ENCODE measurements around the gene KCTD17.

KCTD17 gene

DNA sequence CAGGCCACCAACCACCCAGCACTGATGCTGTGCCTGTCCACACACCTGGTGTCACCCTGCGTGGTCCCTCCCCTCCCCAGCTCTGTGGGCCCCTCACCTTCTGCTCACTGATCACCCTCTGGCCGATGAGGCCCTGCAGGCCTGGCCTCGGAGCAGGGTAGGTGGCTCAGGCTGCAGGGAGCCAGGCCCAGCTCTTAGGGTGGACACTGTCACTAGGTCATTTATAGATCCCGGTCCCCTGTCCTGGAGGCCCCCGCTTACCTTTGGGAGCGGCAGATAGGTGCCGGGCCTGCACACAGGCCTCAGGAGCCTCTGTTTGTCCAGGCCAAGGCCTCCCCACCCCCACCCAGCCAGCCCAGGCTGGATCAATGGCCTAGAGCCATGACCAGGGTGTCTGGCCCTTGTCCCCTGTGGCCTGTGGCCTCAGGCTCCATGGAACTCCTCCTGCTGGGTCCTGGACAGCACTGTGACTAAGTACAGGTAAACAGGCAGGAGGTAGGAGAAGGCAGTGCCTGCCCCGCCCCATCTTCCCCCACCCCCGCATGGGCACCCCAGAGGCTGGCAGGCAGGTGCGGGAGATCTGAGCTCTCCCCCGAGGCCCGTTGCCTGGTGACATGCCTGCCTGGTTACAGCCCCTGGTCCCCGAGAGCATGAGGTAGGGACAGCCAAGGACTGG lies 57.8 kb downstream of the KCTD17 start, which contains the start of gene TMPRSS6:
Gene TMPRSS6 (minus strand): TSS at position 472 of the 676 bp plus-strand sequence. CDS start 6,296 bp downstream, outside the sequence.
- TF ChIP-seq, protein P1, sequence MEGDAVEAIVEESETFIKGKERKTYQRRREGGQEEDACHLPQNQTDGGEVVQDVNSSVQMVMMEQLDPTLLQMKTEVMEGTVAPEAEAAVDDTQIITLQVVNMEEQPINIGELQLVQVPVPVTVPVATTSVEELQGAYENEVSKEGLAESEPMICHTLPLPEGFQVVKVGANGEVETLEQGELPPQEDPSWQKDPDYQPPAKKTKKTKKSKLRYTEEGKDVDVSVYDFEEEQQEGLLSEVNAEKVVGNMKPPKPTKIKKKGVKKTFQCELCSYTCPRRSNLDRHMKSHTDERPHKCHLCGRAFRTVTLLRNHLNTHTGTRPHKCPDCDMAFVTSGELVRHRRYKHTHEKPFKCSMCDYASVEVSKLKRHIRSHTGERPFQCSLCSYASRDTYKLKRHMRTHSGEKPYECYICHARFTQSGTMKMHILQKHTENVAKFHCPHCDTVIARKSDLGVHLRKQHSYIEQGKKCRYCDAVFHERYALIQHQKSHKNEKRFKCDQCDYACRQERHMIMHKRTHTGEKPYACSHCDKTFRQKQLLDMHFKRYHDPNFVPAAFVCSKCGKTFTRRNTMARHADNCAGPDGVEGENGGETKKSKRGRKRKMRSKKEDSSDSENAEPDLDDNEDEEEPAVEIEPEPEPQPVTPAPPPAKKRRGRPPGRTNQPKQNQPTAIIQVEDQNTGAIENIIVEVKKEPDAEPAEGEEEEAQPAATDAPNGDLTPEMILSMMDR (IDR thresholded peaks at IDR 0.05): no peak
- no peak for TF ChIP-seq ZFX (IDR thresholded peaks at IDR 0.05; ENCODE audit: borderline replicate concordance)
- H3K27ac ChIP-seq: no peak within 1 kb of the TSS

DNA sequence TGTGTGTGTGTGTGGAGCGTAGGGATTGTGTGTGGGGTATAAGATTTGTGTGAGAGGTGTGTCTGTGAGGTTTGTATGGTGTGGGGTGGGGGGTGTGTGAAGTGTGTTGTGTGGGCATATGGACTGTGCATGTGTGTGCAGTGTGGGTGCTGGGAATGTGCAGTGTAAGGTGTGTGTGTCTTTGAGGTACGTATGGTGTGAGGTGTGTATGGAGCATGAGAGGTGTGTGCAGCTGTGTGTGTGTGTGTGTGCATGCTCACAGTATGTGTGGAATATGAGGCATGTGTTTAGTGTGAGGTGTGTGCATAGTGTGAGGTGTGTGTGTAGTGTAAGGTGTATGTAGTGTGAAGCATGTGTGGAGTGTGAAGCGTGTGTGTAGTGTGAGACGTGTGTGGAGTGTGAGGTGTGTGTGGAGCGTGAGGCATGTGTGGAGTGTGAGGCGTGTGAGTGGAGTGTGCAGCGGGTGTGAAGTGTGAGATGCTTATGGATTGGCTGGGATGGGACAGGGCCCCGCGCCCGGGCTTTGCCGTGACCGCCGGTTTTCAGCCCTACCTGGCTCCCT lies 59.7 kb downstream of the KCTD17 start:
- no peak overlapping the region for H3K27ac ChIP-seq
- TF ChIP-seq ZFX (IDR thresholded peaks at IDR 0.05; ENCODE audit: borderline replicate concordance): no peak
- TF ChIP-seq, protein P1 (IDR thresholded peaks at IDR 0.05): no peak

DNA sequence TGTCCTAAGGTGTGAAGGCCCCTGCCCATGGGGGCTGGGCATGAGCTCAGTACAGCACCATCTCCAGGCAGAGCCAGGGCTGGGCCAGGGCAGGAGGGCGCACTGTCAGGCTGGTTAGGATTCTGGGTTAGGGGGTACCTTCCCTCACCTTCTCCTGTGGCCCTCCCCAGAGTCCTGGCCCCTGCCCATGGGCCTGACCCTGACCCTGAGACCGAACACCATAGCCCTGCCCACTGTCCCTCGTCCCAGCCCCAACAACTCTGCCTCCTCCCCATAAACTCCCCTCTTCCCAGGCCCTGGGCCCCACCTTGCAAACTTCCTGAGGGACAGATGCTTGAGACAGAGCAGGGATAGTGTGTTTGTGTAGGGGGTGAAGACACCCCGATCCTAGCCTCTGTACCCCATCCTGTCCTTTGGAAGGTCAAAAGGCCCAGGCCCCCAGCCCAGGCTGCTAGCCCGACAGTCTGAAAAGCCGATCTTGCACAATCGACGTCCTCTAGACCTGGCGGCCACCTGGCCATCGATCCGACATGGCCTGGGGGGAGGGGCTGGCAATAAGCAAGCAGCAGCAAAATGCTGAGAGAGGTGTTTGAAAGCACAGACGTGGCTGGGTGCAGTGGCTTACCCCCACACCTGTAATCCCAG lies 60.7 kb downstream of the KCTD17 start:
- no peak overlapping the region for H3K27ac ChIP-seq
- TF ChIP-seq ZFX (IDR thresholded peaks at IDR 0.05; ENCODE audit: borderline replicate concordance): no peak
- TF ChIP-seq, protein P1 (IDR thresholded peaks at IDR 0.05): no peak

Data from 22Rv1 (cell line).